ENCODE data around the gene CEP76. TPM values are rescaled to one million over a fixed set of nuclear protein-coding genes. Genes with fewer than 3 reads are reported as not detected.

The CEP76 gene
- 509 and 524 TPM in 2 replicates for polyA plus RNA-seq

GRCh38 chr18:12702221-12703095 is at the start of gene CEP76, which contains the start of gene PSMG2:
Gene CEP76, minus strand, starts transcription at chr18:12702723. Its CDS starts 175 bp downstream, at chr18:12702548.
Gene PSMG2, plus strand, starts transcription at chr18:12703042. Its CDS starts 66 bp downstream, at chr18:12703108.

GRCh38 chr18:12657684-12658425 is 44.7 kb downstream of the CEP76 start, which contains the start of gene SPIRE1:
Gene SPIRE1, minus strand, starts transcription at chr18:12658107. Its CDS starts 241 bp downstream, at chr18:12657866.

Other genes starting within 250 kb of the CEP76 start
- gene SPIRE1, start 44.6 kb downstream of the CEP76 start, polyA plus RNA-seq: 65.1 and 79.0 TPM in 2 replicates
- gene PSMG2, start 319 bp upstream of the CEP76 start, polyA plus RNA-seq: 312 and 321 TPM in 2 replicates
- gene PTPN2, start 181.5 kb upstream of the CEP76 start, polyA plus RNA-seq: 419 and 446 TPM in 2 replicates
- 83.7 and 90.7 TPM in 2 replicates for gene SEH1L, start 245.3 kb upstream of the CEP76 start, polyA plus RNA-seq

All from Purkinje cell (primary cell).